NCI-H187 (cell line): ENCODE data around the gene ARID3B.
"Not testable (repeated sequence)": the region's sequence is repeated elsewhere in the genome, so short reads cannot be mapped to it uniquely, and the experiment has no call there.

ENCODE experiments used
- DNase-seq, 2 experiments: peaks; one replicate each; lab custom pipeline; 2025; lab: John Stamatoyannopoulos, UW

The ARID3B gene

DNA sequence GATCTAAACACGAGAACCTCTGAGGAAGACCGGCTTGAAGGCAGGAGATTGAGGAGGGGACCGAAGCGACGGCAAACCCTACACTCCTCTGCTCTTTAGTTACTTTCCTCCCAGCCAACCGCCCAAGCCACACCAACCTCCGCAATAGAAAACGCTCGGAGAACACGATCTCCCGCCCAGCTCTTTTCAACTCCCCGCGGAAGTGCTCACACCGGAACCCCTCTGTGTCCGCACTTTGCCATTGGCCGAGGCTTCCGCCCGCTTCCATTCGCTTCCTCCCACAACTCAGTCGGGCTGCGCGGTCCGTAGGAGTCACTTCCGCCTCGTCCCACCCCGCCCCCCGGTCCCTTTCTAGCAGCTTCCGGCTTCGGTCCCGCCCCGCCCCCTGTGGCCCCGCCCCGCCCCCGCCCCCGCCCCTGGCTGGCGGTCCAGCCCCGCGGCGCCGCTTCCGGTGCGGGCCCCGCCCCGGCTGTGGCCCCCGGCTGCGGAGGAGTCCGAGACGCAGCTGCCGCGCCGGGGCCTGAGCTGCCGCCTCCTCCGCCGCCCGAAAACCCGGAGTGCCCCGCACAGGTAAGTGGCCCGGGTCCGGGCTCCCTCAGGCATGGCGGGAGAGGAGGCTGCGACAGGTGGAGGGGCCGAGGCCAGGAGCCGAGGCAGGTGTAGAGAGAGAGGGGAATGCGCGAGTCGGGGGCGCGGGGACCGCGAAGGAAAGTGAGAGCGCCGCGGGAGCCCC is at the start of gene ARID3B:
TSS of gene ARID3B (plus strand) at position 460 of the 733 bp plus-strand sequence. CDS start 2,717 bp downstream, outside the sequence.
- peak; percentile 80 to 95 for DNase-seq

DNA sequence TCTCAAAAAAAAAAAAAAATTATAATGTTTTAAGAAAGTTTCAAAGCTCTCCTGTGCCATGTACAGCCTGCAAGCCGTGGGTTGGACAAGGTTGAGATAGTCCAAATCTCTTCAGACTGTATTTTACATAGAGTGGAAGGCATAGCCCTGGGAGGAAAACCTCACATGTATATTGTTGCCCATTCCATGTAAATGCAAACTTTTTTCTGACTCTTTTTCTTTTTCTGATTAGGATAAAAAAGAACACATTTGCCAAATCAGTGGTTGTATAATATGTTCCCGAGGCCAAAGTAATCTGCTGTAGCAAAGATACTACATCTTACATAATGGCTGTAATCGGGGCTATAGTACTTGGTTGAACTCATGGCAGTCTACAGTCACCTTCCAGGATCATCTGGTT is 44.4 kb upstream of the ARID3B start:
- no peak for DNase-seq

GRCh38 chr15:74497584-74497983 is 43.4 kb upstream of the ARID3B start:
- DNase-seq: peak; percentile 12 to 29

GRCh38 chr15:74499366-74499765 is 41.7 kb upstream of the ARID3B start:
- DNase-seq: no peak

GRCh38 chr15:74500401-74500800 is 40.6 kb upstream of the ARID3B start:
- no peak for DNase-seq

GRCh38 chr15:74502301-74502700 is 38.7 kb upstream of the ARID3B start:
- no peak for DNase-seq

GRCh38 chr15:74504418-74504817 is 36.6 kb upstream of the ARID3B start:
- DNase-seq: no peak

GRCh38 chr15:74504836-74505235 is 36.2 kb upstream of the ARID3B start:
- DNase-seq: no peak

DNA sequence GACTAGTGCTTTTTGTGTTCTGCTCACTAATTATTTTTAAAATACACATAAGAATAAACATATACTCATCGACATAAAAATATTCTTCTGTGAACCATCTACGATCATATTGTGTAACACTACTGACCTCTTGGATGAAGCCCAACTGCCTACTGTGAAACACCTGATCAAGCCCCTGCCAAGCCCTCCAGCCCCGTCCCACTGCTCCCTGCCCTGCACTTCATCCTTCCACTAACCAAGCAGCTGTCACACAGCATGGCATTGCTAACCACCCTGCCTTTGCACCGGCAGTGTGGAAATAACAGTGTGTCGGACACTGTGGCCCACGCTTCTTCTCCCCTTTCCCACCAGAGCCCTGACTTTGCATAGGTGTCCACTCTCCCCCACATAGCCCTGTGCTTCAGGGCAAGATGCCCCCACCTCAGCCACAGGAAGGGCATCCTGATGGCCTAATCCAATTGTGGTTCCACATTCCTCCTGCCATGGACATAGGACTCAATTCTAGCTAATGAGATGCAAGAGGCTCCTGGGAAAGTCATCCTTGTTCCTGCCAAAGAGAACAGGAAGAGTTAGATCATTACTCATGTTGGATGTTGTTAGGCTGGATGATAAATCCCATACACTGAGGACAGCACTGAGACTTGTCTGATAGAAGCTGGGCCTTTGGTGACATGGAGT is 35.0 kb upstream of the ARID3B start:
- DNase-seq: no peak

DNA sequence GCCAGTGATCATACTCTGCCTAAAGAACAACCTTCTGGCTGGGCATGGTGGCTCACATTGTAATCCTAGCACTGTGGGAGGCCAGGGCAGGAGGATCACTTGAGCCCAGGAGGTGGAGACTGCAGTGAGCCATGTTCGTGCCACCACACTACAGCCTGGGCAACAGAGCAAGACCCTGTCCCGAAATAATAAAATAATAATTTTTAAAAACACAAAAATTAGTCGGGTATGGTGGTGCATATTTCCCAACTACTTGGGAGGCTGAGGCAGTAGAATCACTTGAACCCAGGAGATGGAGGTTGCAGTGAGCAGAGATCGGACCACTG is 34.5 kb upstream of the ARID3B start:
- DNase-seq: no peak

GRCh38 chr15:74511583-74511982 is 29.4 kb upstream of the ARID3B start:
- DNase-seq: no peak

DNA sequence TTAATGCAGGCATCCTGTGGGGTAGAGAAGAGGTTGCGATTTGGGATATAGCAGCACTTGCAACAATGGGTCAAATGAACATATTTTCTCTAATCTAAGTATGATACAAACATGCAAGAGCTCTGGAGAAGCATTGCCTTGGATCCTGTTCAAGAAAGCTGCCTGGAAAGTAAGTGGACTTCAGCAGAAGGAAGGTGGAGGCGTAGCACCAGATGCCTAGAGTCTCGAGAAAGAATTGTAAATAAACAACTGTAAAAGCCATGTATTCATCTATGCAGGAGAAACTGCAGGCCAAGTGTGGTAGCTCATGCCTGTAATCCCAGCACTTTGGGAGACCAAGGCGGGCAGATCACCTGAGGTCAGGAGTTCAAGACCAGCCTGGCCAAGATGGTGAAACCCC is 27.0 kb upstream of the ARID3B start:
- DNase-seq: not testable (repeated sequence)

DNA sequence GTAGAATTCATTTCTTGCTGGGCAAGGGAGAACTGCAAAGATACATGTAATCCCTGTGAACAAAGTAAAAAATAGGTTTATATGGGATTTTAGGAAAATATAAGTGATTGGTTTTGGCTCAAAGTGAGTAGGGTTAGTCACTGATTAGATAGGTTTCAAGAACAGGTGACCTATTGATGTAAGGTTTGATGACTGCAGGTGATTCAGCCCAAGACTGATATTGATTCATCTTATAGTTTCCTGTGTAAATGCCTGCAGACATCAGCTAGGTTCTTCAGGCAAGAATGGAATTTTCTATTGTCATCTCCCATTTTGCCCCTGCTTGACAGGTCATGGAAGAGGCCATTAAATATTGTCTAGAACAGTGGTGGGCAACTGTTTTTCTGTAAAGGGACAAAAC is 23.9 kb upstream of the ARID3B start:
- DNase-seq: no peak

- DNase-seq: no peak
These were observed 21.7 kb upstream of the ARID3B start for GRCh38 chr15:74519311-74519710.

DNA sequence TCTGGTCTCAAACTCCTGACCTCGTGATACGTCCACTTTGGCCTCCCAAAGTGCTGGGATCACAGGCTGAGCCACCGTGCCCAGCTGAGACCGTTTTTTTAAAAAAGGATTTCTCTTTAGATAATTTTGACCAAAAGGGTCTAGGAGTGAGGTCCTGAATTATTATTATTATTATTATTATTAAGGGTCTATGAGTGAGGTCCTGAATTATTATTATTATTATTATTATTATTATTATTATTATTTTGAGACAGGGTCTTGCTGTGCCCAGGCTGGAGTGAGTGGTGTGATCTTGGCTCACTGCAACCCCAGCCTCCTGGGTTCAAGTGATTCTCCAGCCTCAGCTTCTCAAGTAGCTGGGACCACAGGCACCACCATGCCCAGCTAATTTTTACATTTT is 20.6 kb upstream of the ARID3B start:
- no peak for DNase-seq

- DNase-seq: no peak
These were observed 17.0 kb upstream of the ARID3B start for GRCh38 chr15:74523982-74524381.

GRCh38 chr15:74525309-74525708 is 15.7 kb upstream of the ARID3B start:
- no peak for DNase-seq

DNA sequence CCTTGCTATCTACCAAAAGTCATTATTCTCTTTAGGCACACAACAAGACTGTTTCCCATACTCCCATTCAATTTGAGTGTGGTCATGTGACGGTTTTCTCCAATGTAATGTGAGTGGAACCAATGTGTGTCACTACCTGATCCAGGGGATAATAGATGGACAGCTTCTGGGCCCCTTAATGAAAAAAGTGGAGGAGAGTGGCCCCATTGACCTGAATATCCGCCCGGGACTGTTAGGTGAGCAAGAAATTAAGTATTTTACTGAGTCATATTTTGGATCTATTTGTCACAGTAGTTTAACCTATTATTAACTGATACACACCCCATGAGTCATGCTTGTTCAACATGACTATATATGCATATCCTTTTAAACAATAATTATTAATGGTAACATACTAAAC is 15.1 kb upstream of the ARID3B start:
- DNase-seq: no peak

- no peak for DNase-seq
These were observed 12.1 kb upstream of the ARID3B start for GRCh38 chr15:74528876-74529275.

DNA sequence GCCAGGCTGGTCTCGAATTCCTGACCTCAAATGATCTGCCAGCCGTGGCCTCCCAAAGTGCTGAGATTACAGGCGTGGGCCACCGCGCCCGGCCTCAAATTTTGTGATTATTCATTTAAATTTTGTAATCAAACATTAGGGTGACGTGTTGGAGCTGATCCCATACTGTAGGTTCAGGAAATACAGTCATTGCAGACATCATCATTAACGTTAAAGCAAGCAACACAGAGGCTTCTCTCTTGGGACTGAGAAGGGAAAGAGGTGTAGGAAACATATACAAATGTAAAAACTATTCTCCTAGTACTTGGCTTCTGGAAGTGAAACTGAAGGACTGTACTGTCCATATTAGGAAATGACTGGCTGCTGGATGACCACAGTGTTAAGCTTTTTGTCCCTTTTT is 11.1 kb upstream of the ARID3B start:
- DNase-seq: no peak

DNA sequence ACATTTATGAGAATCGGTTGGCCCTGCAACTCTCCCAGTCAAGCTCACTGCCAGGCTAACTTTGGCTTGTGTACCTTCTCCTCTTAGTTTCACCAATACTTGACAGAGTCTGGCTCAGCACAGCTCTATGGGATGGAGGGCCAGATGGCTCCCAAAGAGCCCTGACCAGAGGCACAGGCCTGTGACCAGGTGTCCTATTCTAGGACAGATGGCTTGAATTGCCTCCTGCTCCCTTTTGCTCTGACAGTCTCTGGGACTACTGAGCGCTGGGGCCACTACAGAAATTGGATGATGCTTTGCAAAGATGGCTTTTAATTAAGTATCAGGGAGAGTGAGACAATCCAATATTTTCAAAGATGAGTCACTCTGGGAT is 10.3 kb upstream of the ARID3B start:
- DNase-seq: no peak

DNA sequence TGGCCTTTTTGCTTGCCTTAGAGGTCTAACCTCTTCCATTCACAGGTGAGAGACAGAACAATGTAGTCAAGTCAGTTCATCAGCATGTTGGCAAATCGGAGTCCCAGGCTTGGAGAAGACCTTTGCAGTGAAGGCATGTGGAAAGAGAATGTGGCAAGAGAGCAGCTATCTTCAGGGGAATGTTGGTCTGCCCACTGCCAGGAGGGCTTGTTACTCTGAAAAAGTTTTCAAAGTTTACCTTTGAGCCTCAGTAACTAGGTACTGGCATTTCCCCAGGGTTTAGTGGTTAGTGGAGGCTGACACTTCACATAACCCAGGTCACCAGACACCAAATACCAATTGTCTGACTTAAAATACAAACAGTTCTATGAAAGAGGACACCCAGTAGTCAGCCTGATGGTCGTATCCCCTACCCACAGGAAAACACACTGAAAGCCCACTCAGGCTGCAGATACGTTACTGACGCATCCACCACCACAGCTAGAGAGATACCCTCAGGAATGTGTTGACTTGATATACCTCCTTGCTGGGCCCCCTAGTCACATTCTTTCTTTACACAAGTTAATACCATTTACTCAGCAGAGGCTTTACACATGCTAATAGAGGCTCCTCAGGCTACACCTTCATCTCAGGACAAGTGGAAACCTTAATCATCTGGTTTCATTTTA is 9.7 kb upstream of the ARID3B start:
- DNase-seq: no peak

GRCh38 chr15:74535388-74536084 is 5.5 kb upstream of the ARID3B start:
- no peak for DNase-seq
